ENCODE results near the gene PTTG1.

- TF ChIP-seq CTCF (IDR thresholded peaks at IDR 0.05): no peak
- TF ChIP-seq POLR2AphosphoS5 (IDR thresholded peaks at IDR 0.05): no peak
- no peak for TF ChIP-seq POLR2A (IDR thresholded peaks at IDR 0.05)
Observed at GRCh38 chr5:160432787-160433186, 11.1 kb downstream of the PTTG1 start.
